OCI-LY3 (cell line): Measurements from ENCODE around the gene SHISA4.

Experiments
- CTCF ChIP-seq: fragments of 200-600, 300-600 bp; sonication (generic); IDR thresholded peaks from 2 replicates; pipeline ENCODE4 v1.5.1; 2014; ENCODE audit warnings: antibody characterized with exemption, low read length, low read depth
- EZH2phosphoT487 ChIP-seq: fragments of 200-600 bp; shearing (Covaris generic); IDR thresholded peaks from 2 replicates; pipeline ENCODE4 v1.6.1; 2018; ENCODE audit warnings: antibody characterized with exemption, mixed run types, low read depth

GRCh38 chr1:201895120-201895665 lies 6.5 kb downstream of the SHISA4 start:
- TF ChIP-seq CTCF: no peak
- TF ChIP-seq EZH2phosphoT487: no peak
